GM19455 (cell line): ENCODE data around the gene CASZ1.

ENCODE experiments used
- ATAC-seq: cut with Tn5 transposase; IDR thresholded peaks from one replicate; pipeline ENCODE4 v1.9.1; 2021; ENCODE audit not compliant: unreplicated experiment

Gene CASZ1

DNA sequence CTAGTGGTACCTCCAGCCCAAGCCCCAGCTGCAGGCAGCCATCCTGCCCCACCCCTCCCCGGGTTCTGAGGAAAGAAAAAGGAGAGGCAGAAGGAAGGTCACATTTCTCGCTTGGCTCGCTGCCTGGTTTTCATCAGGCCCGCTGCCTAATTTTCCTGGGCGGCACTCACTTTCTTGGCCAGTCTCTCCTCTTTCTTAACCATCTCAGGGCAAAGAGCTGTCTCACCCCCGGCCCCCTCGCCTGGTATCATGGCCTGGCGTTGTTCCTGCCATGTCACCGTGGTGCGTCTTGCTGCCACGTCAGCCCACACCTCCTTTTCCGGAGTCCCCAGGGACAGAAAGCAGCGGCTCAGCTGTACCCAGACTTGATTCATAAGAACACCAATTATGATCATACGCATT is 26.6 kb upstream of the CASZ1 start:
- ATAC-seq = no peak

DNA sequence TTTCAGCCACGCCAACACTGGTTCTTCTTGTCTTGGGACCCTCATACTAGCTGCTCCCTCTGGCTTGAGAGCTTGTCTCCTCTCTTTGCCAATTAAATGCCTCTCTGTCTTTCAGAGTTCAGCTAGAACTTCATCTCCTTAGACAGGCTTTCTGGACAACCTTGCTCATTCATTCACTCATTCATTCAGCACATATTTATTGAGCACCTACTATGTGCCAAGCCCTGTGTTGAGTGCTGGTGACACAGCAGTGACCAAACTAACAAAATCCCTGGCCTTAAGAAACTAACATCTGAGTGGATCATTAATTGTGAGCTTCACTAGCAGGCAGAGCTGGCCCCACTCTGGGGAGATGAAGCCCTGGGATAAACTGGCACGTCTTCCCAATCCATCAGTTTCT is 24.9 kb upstream of the CASZ1 start:
- ATAC-seq = no peak

DNA sequence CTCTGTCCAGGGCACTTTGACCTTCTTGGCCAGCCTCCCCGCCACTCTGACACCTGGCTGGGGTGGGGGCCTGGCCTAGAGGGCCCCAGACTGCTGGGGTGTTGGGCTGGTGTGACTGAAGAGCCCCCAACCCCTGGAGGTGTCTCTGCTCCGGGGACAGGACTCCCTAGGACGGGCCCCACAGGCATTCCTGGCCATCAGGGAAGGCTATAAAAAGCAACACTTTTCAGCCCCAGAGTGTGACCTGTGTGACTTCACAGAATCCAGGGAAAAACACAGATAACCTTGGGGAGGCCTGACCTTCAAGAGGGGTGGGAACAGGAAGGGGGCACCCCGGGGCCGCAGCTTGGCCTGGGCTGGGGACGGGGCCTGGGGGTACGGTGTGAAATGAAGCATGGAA is 24.0 kb upstream of the CASZ1 start:
- no peak for ATAC-seq

DNA sequence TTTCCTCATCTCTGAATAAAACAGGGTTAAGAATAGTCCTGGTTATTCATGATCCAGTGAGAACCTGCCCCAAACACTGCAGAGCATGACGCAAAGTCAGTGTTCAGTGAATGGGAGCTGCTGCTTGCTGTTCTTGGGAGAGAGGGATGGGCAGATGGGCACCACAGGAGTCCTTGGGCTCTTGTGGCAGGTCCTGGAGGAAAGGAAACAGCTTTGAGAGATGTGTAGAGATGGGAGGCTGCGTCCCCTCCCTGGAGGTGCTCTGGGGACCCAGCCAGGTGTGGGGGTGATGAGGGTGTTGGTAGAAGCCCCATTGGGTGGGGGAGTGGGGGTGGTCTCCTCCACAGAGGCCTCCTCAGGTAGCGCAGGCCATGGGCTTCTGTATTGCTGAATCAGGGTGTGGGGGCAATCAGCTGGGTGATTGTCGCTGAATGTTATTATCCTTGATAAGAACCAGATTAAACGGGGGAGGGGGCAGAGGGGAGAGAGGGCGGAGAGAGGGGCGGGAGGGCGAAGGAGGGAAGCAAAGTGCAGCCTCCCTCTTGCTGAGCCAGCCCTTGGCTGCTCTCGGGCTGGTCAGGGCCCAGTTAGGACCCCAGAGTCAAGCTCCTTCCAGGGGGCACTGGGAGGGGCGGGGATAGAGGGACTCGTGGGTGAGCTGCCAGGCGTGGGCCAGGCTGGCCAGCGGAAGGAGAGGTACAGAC is 22.9 kb upstream of the CASZ1 start:
- no peak for ATAC-seq

DNA sequence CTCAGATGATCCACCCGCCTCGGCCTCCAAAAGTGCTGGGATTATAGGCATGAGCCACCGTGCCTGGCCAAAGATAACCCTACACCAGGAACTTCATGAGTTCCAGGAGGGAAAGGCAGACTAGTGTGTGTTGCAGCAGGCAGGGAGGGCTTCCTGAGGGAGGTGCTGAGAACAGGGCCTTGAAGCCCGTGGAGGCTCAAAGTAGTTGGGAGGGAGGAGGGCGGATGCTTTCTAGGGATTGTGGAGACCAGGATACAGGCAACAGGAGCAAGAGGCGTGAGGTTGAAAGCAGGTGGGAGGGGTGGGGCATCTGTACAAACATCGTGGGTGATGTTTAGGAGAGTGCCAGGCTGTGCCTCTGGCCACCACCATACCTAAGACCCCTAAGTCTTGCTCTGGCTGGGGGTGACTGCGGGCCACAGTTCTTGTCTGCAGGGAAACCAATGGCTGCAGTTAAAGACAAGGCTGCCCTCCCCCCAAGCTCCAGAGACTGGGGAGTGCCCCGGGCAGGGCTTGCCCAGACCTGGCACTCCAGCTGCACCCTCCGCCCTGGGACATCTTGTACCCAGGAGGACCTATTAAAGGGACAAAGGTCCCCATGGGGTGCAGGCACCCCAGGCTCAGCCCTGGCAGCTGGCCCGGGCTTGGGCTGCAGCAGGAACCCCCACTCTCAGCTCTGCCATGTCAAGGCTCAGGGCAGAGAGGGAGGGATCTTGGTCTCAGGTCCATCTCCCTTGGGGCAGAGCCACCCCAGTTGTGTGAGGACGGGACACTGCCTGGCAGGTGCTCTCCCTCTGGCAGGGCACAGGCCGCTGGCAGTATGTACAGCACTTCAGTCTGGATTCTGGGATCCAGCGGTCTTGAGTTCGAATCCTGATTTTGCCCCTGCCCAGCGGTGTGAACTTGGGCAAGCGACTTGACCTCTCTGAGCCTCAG is 22.1 kb upstream of the CASZ1 start:
- no peak for ATAC-seq

DNA sequence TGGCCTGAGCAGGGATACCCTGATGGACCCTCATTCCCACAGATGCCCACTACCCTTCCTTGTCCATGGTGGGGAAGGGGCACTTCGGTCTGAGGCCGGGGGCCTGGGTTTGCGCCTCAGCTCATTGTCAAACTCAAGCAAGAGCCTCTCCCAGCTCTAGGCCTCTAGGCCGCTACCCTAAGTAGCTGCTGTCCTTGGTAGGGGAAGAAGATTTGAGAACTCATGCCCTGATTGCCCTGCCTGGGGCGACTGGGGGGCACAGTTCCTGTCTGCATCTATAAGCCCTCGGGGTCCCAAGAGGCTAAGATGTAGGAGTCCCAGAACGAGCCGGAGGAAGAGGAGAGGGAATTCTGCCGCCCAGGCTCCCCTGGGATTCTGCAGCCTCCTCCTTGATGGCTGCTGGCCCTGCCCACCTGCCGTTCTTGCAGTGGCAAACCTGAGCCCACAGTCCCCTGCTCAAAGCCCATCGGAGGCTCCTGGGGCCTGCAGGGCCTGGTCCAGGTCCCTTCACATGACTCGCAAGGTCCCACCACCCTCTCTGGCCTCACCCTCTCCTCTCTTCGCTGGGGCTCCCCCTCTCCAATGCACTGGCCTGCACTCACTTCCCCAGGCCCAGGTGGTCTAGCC is 20.4 kb upstream of the CASZ1 start:
- no peak for ATAC-seq

DNA sequence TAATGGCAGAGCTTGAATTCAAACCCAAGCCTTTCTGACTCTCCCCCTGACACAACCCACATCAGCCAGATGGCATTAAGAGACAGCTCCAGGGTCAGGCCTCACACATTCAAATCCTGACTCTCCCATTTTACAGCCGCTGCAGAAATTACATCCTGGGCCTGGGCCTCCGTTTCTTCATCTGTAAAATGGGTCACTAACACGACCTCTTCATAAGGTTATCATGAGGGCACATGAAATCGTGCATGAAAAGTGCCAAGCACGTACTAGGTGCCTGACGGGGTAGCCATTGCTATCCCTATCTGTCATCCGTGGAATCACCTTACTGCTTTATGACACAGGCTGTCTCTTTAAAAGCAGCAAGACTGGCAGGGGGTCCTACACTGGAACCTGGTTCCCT is 19.8 kb upstream of the CASZ1 start:
- no peak for ATAC-seq

DNA sequence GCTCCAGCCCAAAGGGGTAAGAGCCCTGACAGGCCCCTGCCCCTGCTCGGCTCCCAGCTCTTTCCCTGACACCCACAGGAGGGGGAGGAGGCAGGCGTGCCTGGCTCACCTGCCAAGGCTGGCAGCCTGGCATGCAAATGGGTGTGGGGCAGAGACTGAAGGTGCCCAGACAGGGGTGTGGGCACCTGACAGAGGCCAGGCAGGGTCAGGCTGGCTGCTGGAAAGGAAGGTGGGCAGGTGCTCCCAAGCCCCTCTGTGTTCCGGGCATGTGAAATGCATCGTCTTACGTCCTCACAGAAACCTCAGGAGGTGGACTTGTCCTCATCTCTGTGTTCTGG is 19.4 kb upstream of the CASZ1 start:
- ATAC-seq = no peak

DNA sequence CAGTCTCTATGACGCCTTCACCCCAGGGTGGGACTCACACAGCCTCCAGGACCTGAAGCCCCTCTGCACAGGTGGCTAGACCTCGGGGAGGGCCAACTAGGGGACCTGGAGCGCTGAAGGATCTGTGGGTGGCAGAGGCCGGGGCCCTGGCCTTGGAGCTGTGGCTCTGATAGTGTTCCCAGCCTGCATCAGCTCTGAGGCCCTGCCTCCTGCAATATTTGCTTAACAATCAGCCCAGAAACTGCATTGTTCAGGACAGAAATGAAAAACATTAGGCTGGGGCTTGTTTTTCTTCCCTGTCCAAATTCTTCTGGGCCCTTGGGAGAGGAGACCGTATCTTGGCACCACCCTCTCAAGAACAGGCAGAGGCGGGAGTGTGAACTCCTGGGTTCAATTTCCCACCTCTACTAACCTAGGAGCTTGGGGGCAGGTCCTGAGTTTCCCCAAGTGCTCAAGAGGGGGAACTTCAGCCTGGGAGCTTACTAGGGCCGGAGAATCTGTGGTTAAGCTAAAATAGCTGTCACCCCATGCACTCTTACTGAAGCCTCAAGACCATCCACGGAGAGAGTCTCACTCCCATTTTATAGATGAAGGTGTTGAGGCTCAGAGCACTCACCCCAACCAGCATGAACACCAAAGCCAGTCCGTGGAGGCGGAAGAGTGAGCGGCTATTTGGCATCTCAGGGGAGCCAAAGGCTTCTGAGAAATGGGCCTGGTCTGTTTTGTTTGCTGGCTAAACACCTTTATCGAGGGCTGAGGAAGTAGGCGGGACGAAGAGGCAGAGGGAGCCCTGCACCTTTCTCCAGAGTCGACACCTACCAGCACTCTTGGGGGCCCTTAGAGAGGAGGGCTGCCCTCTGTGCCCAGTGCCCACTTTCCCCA is 18.8 kb upstream of the CASZ1 start:
- no peak for ATAC-seq

DNA sequence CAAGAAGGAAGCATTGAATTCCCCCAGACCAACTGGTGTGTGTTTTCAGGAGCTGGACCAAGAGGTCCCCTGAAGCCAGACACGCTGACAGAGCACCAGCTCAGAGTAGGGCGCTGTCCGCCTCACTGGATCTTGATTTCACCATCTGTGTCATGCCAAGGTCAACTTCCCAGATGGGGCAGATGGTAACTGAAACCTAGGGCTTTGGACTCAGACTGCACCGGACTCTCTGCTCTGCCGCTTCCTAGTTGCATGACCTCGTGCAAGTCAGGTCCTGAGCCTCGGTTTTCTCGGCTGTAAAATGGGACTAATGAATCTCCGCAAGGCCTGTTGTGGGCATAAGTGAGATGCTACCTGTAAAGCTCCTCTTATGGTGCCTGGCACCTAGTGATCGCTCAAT is 17.9 kb upstream of the CASZ1 start:
- no peak for ATAC-seq

DNA sequence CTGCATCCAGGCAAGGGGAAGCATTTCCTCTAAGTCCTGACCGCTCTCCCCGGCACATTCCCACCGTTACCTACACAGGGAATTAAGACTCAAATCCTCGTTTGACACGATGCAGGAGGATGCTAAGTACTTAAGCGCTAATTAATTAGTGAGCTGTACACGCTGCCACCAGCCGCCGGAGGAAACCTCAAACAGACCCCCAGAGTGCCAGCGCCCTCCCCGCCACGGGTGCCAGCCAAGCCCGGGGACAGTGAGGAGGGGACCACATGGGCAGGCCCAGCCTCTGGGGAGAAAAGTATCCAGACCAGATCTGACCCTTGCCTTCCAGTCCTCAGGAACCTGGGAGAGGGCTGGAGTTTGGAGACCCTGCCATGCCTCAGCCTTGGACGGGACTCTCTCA is 17.4 kb upstream of the CASZ1 start:
- ATAC-seq = no peak

DNA sequence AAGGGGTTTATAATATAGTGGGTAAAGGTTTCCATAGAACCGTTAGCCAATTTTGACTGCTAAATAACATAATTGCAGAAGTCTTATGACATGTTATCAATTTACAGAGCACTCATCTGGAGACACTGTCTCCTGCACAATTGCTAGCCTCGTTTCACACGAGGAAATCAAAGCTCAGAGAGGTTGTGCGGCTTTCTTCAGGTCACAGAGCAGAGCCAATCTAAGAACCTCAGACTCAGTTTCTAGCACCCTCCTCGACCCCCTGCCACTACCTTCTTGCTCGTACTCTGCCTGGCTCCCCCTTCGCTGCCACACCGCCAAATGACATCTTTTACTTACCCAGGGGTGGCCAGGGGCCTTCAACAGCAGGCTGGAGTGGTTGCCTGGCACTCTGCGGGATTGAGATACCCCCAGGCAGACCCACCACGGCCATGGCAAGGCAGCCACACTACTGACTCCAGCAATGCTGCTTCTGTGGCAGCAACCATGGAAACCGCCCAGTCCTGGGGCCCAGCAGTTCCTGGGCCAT is 16.0 kb upstream of the CASZ1 start:
- ATAC-seq = no peak

DNA sequence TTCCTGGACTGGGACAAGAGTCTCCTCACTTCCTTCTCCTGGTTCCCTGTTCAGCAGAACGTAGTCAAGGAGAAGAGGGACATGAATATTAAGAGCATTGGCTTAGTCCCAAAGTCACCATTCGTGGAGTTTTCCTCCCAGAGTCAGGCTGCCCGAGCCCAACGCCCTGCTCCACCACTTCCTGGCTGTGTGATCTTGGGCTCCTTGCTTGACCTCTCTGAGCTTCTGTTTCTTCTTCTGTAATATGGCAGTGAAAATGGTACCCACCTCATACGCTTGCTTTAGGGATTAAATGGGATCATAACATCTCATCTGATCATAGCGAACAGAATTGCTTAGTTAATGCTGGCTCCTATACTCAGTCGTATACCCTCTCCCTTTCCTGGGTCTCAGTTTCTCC is 12.0 kb upstream of the CASZ1 start:
- no peak for ATAC-seq

DNA sequence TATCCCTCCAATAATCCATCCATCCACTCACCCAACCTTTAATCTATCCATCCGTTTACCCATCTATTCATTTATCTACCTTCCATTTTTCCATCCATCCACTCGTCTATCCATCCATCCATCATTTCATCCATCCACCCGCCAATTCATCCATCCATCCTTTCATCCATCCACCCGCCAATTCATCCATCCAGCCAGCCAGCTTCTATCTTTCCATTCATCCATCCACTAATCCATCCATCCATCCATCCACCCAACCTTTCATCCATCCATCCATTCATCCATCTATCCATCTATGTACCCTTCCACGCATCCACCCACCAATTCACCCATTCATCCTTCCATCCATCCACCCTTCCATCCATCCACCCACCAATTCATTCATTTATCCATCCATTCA is 10.5 kb upstream of the CASZ1 start:
- ATAC-seq = no peak

DNA sequence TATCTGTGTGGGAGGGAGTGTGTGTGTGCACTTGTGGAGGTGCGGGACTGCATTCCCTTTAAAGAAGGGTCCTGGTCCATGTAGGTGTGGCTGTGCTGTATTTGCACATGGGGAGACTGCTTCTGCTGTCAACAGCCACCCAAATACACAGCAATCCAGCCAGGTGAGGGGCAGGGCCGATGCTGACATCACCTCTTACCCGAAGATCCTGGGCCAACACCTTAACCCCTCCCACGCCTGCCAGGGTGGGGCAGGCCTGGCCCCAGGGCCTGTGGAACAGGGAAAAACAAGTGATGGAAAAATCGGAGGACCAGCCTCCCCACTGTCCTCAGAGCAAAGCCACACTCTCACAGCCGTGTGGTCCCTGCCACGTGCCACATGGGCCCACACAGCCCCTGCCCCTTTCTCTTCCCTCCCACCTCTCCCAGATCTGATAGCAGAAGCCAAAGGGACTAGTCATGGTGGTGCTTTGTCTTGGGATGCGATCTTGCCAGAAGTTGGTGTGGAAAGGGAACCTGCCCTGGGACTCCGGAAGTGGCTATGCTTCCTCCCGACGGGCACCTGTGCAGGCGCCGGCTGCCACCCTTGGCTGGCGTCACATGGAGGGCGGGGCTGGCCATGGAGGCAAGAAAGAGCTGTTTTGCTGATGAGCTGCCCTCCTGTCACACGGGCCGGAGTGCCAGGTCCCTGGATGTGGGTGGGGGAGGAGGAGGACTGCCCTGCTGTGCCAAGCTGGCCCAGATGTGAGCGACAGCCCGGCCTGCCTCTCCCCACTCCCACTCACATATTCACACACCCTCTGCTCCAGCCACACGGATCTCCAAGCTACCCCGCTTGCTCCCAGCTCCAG is 7.8 kb upstream of the CASZ1 start:
- no peak for ATAC-seq

DNA sequence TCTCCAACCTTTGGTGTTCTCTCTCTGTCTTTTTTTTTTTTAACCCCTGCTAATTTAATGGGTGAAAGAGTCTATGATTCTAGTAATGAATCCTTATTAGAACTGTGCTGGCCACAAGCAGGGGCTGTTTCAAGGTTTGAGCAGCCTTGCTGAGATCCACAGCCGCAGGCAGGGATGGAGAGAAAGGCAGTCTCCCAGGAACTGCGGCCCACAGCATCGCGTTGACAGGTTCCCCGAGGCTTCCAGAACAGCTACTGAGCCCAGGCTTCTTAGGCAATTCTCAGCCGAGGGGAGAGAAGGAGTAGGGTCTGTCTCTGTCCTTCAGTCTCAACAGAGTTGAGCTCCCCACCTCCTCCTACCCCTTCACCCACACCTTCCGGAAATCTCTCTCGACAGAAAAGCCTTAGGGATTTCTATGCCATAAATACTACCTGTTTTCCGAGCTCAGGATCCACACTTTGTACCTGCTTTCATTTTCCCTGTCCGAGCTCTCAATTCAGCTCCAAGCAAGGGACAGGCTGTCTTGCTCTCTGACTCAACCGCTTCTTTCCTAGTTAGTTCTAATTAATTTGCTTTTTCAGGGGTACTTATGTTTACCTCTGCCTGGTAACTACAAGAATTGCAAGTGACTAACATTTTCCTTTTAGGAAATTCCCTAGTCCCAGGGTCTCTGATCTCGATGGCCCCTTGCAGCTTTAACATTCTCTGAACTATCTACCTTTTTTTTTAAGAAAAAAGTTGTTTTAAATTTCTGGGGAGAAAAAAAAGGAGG is 6.7 kb upstream of the CASZ1 start:
- no peak for ATAC-seq

DNA sequence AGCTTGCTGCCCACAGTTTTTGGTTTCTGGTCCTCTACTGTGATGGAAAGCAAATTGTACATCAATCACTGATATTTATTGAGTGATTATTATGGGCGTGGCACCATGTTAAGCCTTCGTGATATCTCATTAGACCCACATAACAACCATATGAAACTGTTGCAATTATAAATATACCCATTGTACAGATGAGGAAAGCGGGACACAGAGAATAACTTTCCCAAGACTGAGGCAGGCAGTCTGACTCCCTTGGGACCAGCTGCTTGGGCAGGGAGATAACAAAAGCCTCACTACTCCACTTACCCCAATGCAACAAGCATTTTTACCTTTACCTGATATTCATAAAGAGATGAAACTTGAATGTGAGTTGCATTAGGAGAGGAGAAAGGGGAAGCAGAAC is 4.3 kb upstream of the CASZ1 start:
- ATAC-seq = no peak

DNA sequence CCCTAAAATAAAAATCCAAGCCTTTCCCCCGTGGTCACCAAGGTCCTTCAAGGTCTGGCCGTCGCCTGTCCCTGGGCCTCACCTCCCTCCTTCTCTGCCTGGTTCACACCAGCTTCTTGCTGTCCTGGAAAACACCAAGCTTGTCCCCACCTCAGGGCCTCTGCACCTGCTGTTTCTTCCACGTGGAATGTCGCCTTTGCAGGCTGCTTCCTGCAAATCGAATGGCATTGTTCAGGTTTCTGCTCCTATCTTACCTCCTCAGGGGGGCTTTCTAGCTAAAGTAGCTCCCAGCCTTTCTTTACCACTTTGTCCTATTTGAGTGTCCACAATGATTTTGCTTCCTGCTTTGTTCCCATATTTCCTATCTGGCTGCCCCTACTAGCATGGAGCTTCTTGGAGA is 3.3 kb upstream of the CASZ1 start:
- ATAC-seq = no peak

DNA sequence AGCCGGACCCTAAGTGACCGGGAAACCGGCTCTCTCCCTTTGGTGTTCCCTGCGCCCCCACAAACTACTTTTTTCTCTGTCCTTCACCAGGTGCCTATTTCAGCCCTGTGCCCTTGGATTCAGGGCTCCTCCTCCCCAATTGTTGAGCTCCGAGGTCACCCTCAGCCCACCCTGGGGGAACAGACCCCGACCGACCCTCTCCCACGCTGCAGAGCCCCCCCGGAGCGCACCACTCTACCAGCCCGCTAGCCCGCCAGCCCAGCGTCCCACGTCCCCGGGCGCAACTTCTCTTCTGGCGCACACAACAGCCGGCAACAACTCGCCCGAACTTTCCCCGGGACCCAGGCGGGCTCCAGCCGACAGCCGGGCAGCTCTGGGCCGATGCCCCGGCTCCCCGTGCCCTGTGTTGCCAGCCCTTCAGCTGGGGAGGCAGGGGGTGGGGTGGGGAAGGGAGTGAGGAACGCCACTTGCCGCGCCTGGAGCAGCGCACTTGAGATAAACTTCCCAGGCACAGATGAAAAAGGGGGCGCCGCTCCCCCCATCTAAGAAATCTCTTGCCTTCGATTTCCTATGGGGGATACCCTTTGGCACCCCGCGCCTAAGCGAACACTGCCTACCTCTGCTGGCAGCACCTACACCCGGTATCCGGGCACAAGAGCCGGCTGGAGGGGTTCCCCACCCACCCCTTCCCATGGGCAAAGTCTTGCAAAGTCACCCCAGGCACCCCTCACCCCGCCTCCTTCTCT is 997 bp downstream of the CASZ1 start:
- ATAC-seq = no peak
